ENCODE data around the gene CKAP2L. TPM values are rescaled to one million over a fixed set of nuclear protein-coding genes. Genes with fewer than 3 reads are reported as not detected.
A peak's percentile ranks its signal among the peaks of the same experiment; 100 is the strongest.

Gene CKAP2L
- total and polyA plus RNA-seq, 2 donors (not counting 3 experiments of a cell fraction or from before 2014, with no cell fraction given) = 3.4 to 30.7 TPM

- no peak for FAIRE-seq
- peaks cover 31% of the 10 kb centered on the region for H3K4me1 ChIP-seq (ENCODE audit: control insufficient read depth, extremely low read depth, insufficient read depth, low read length)
- no peaks in the 10 kb centered on the region for H3K36me3 ChIP-seq (ENCODE audit: control insufficient read depth in 2 of 2, extremely low read depth in 1 of 2, insufficient read depth in 2 of 2, low read length in 2 of 2)
- TF ChIP-seq POLR2A (IDR thresholded peaks at IDR 0.05; ENCODE audit: low read depth, low read length) (no peak), JUN (IDR thresholded peaks at IDR 0.05; ENCODE audit: borderline replicate concordance, insufficient read depth, insufficient read length, low read depth) (no peak), GATA2 (IDR thresholded peaks at IDR 0.05; ENCODE audit: insufficient read depth, insufficient read length, low read depth, low read length) (no peak), FOS (IDR thresholded peaks at IDR 0.05; ENCODE audit: borderline replicate concordance, insufficient read depth, low read length) (no peak), MYC (IDR thresholded peaks at IDR 0.05; ENCODE audit: low read depth, low read length) (no peak), POLR2AphosphoS5 (IDR thresholded peaks at IDR 0.05; ENCODE audit: insufficient read depth, low read depth, low read length) (no peak), EZH2 (IDR thresholded peaks at IDR 0.05; ENCODE audit: borderline replicate concordance, low read depth, low read length, severe bottlenecking) (no peak)
- TF ChIP-seq, protein P1, sequence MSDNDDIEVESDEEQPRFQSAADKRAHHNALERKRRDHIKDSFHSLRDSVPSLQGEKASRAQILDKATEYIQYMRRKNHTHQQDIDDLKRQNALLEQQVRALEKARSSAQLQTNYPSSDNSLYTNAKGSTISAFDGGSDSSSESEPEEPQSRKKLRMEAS (IDR thresholded peaks at IDR 0.05; ENCODE audit: insufficient read depth, insufficient read length) = no peak
- TF ChIP-seq, protein P2, sequence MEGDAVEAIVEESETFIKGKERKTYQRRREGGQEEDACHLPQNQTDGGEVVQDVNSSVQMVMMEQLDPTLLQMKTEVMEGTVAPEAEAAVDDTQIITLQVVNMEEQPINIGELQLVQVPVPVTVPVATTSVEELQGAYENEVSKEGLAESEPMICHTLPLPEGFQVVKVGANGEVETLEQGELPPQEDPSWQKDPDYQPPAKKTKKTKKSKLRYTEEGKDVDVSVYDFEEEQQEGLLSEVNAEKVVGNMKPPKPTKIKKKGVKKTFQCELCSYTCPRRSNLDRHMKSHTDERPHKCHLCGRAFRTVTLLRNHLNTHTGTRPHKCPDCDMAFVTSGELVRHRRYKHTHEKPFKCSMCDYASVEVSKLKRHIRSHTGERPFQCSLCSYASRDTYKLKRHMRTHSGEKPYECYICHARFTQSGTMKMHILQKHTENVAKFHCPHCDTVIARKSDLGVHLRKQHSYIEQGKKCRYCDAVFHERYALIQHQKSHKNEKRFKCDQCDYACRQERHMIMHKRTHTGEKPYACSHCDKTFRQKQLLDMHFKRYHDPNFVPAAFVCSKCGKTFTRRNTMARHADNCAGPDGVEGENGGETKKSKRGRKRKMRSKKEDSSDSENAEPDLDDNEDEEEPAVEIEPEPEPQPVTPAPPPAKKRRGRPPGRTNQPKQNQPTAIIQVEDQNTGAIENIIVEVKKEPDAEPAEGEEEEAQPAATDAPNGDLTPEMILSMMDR (IDR thresholded peaks at IDR 0.05; ENCODE audit: extremely low read depth in 1 of 2, insufficient read depth in 1 of 2, low read depth in 1 of 2, low read length in 2 of 2) = no peak
- no peaks in the 10 kb centered on the region for H3K9me3 ChIP-seq (replicated peaks; ENCODE audit: control insufficient read depth, insufficient read depth, low read length)
- dilution Hi-C loops (cut with MboI; ENCODE audit: extremely low pct_ligation_motif_present, low sequenced_read_pairs) (no loop called here), intact Hi-C loops (cut with micrococcal nuclease) (loop anchor here (5.0 kb wide), 1 partner anchor 119 kb away; no protein-coding TSS in a partner anchor)
- H3K79me2 ChIP-seq (ENCODE audit: control insufficient read depth, insufficient read depth, low read length) = no peaks in the 10 kb centered on the region
- peak overlapping the region; percentile 23 for H2AFZ ChIP-seq (ENCODE audit: low read depth, low read length)
- BruUV-seq (replicated peaks) = no TSS peak
- no peaks in the 10 kb centered on the region for H3K9me1 ChIP-seq (replicated peaks; ENCODE audit: control insufficient read depth, extremely low read depth, insufficient read depth, low read length)
- no peak overlapping the region for H3K9ac ChIP-seq (replicated peaks; ENCODE audit: extremely low read depth, insufficient read depth, low read length)
- H3K27ac ChIP-seq (ENCODE audit: insufficient read depth, low read depth, low read length) = no peak overlapping the region
- H4K20me1 ChIP-seq (replicated peaks; ENCODE audit: control insufficient read depth, extremely low read depth, insufficient read depth, low read length) = no peaks in the 10 kb centered on the region
- CTCF ChIA-PET = interaction anchor here (1.3 to 3.5 kb wide), 3 partner anchors 13 to 67 kb away, joined by 3 to 16 read pairs (median 4); no protein-coding TSS in a partner anchor
- no peak overlapping the region for H3K4me3 ChIP-seq (replicated peaks in 1 of 3; ENCODE audit: insufficient read depth in 1 of 3, low read depth in 1 of 3, low read length in 3 of 3)
- H3K4me2 ChIP-seq (ENCODE audit: insufficient read depth, low read length) = no peak overlapping the region
- no peak for DNase-seq (ENCODE audit: low read depth, low spot score)
- H3K27me3 ChIP-seq (ENCODE audit: control insufficient read depth in 2 of 2, insufficient read depth in 2 of 2, low read length in 2 of 2) = no peaks in the 10 kb centered on the region
- POLR2A ChIA-PET = no interaction called here
These were observed 70.8 kb downstream of the CKAP2L start for GRCh38 chr2:112693596-112693995.

Measured in endothelial cell of umbilical vein (primary cell).